Fibroblast of mammary gland (primary cell): ENCODE data around the gene ZBTB4.

Experiments used
- DNase-seq: peaks from one replicate; pipeline ENCODE4 v3.0.0-alpha.2; 2010; ENCODE audit warnings: low read depth
- H3K4me3 ChIP-seq: 2 replicates; pipeline ENCODE4 v1.5.1; 2011; ENCODE audit warnings: low read depth, mild to moderate bottlenecking, low read length, moderate library complexity; ENCODE audit not compliant: control insufficient read depth
- TF ChIP-seq, protein P1 (sequence below): conservative IDR thresholded peaks from 2 replicates; pipeline ENCODE4 v1.5.1; 2011; ENCODE audit warnings: low read depth, low read length, inconsistent platforms; ENCODE audit not compliant: control insufficient read depth, insufficient read depth

ZBTB4 gene

DNA sequence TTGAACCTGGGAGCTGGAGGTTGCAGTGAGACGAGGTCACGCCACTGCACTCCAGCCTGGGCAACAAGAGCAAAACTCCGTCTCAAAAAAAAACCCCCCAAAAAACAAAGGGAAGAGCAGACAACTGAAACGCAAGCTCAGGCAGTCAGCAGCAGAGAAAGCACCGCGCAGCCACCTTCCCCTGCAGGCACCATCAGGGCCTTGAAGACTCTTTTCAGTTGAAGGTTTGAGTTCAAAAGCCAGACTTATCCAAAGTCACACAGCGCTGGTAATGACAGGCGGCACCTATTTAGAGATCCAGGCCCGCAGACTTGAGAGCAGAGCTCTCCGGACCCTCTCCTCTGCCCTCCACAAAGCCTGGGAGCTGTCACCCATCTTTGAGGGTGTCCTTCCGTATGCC is 11.1 kb downstream of the ZBTB4 start:
- DNase-seq: no peak
- TF ChIP-seq, protein P1, sequence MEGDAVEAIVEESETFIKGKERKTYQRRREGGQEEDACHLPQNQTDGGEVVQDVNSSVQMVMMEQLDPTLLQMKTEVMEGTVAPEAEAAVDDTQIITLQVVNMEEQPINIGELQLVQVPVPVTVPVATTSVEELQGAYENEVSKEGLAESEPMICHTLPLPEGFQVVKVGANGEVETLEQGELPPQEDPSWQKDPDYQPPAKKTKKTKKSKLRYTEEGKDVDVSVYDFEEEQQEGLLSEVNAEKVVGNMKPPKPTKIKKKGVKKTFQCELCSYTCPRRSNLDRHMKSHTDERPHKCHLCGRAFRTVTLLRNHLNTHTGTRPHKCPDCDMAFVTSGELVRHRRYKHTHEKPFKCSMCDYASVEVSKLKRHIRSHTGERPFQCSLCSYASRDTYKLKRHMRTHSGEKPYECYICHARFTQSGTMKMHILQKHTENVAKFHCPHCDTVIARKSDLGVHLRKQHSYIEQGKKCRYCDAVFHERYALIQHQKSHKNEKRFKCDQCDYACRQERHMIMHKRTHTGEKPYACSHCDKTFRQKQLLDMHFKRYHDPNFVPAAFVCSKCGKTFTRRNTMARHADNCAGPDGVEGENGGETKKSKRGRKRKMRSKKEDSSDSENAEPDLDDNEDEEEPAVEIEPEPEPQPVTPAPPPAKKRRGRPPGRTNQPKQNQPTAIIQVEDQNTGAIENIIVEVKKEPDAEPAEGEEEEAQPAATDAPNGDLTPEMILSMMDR: no peak

GRCh38 chr17:7467498-7467897 is 11.9 kb downstream of the ZBTB4 start:
- TF ChIP-seq, protein P1: no peak
- H3K4me3 ChIP-seq: no peak overlapping the region
- DNase-seq: no peak

More for the DNA sequence above, 11.1 kb downstream of the ZBTB4 start:
- H3K4me3 ChIP-seq: no peak overlapping the region

GRCh38 chr17:7466639-7467341 is 12.6 kb downstream of the ZBTB4 start:
- DNase-seq: peak; percentile 92
- TF ChIP-seq, protein P1: no peak
- H3K4me3 ChIP-seq: no peak overlapping the region

DNA sequence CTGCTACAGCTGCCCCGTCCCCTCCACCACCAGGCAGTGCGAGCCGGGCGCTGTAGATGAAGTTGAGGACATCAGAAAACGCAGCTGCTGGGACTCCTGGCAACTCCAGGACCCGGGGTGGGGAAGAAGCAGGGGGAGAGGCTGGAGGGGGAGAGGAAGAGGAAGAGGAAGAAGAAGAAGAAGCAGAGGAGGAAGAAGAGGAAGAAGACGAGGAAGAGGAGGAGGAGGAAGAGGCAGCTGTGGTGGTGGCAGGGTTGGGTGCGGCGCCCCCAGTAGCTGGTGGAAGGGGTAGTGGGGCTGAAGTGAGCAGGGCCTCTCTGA is 13.2 kb downstream of the ZBTB4 start:
- no peak for DNase-seq
- H3K4me3 ChIP-seq: no peak overlapping the region
- TF ChIP-seq, protein P1: no peak

DNA sequence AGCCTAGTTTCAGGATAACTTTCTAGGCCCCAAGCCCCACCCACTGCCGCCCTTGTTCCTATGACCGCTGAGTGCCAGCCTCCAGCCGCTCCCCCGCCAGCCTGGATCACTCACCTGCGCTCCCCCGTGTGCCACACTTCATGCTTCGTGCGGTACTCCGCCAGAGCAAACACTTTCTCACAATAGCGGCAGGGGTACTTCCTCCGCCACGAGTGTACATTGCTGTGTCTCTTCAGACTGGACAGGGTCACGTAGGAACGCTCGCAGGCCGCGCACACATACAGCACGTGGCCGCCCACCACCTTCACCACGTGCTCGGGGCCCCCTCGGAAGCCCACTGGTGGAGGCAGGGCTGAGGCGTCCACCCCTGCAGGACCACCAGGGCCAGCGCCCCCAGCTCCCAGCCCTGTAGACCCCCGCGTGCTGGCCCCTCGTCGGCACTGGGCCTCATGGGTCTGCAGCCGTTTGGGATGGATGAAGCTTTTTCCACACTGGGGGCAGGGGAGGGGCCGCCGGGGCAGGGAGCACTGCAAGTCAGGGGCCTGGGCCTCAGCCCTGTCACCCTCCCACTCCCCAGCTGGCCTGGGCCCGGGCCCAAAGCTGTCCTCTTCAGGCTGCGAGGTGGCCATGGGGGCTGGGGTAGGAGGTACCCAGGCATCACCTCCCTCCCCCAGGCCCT is 13.7 kb downstream of the ZBTB4 start:
- TF ChIP-seq, protein P1: no peak
- no peak for DNase-seq
- no peak overlapping the region for H3K4me3 ChIP-seq

GRCh38 chr17:7464081-7464480 is 15.3 kb downstream of the ZBTB4 start:
- no peak for DNase-seq
- TF ChIP-seq, protein P1: no peak

More at GRCh38 chr17:7464081-7464480, 15.3 kb downstream of the ZBTB4 start:
- H3K4me3 ChIP-seq: no peak overlapping the region
